Measurements from ENCODE around the gene PGM2L1. TPM values are rescaled to one million over a fixed set of nuclear protein-coding genes. Genes with fewer than 3 reads are reported as not detected.
"Not testable (repeated sequence)": the region's sequence is repeated elsewhere in the genome, so short reads cannot be mapped to it uniquely, and the experiment has no call there.

Gene PGM2L1
- total RNA-seq, 1 donor from 2014 or later: 22.0 TPM

- Mint-ChIP-seq H3K4me1 (ENCODE audit: low read depth) (peaks cover 30% of the 10 kb centered on the region), H3K4me3 (ENCODE audit: unreplicated experiment) (no peak overlapping the region)
- no peak for DNase-seq (ENCODE audit: low spot score)
These were observed 24.9 kb downstream of the PGM2L1 start for GRCh38 chr11:74373382-74373781.

DNA sequence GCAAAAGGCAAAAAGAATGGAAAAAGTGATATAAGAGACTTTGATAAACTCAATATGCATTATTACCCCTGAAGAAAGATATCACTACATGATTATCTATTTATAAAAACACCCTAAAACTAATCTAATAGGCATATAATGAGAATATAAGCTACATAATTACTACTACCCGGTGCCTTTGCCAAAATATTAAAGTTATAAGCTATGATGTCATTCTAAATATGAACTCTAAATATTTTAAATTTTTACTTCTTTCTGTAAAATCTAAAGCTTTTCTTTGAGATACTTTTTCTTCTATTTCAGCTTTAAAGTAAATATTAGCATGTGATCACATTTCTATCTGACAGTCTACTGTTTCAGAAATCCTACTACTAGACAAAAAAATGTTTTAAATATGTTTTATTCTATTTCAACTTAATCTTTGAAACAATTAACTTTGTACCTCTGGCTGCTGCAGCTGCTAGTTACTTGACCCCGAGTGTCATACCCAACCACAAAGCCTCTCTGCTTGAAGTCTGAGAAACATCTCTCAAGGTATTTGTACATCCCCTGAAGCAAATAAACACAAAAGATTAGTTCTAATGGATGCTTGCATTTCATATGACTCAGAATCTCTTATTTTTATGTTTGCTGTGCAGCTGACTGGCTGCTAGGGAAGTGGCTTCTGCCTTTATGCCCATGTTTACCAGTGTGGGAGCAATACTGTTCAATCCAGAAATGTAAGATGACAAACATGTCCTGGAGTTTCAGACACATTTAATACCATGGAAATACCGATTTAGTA, 26.8 kb downstream of the PGM2L1 start:
- peaks cover 6% of the 10 kb centered on the region for H3K36me3 Mint-ChIP-seq (ENCODE audit: low read depth)
- peaks cover 30% of the 10 kb centered on the region for H3K4me1 Mint-ChIP-seq (ENCODE audit: low read depth)
- TF ChIP-seq, protein P1, sequence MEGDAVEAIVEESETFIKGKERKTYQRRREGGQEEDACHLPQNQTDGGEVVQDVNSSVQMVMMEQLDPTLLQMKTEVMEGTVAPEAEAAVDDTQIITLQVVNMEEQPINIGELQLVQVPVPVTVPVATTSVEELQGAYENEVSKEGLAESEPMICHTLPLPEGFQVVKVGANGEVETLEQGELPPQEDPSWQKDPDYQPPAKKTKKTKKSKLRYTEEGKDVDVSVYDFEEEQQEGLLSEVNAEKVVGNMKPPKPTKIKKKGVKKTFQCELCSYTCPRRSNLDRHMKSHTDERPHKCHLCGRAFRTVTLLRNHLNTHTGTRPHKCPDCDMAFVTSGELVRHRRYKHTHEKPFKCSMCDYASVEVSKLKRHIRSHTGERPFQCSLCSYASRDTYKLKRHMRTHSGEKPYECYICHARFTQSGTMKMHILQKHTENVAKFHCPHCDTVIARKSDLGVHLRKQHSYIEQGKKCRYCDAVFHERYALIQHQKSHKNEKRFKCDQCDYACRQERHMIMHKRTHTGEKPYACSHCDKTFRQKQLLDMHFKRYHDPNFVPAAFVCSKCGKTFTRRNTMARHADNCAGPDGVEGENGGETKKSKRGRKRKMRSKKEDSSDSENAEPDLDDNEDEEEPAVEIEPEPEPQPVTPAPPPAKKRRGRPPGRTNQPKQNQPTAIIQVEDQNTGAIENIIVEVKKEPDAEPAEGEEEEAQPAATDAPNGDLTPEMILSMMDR (IDR thresholded peaks at IDR 0.05): no peak
- H3K27me3 Mint-ChIP-seq (ENCODE audit: low read depth): no peaks in the 10 kb centered on the region
- H3K27ac Mint-ChIP-seq (ENCODE audit: unreplicated experiment): peak overlapping the region; percentile 82
- H3K4me3 Mint-ChIP-seq (ENCODE audit: unreplicated experiment): no peak overlapping the region
- H3K9me3 Mint-ChIP-seq (ENCODE audit: low read depth): no peaks in the 10 kb centered on the region
- no peak for DNase-seq (ENCODE audit: low spot score)

More at GRCh38 chr11:74373382-74373781, 24.9 kb downstream of the PGM2L1 start:
- Mint-ChIP-seq H3K27ac (ENCODE audit: unreplicated experiment) (no peak overlapping the region), H3K27me3 (ENCODE audit: low read depth) (no peaks in the 10 kb centered on the region), H3K9me3 (ENCODE audit: low read depth) (no peaks in the 10 kb centered on the region), H3K36me3 (ENCODE audit: low read depth) (peaks cover 8% of the 10 kb centered on the region)
- TF ChIP-seq, protein P1 (IDR thresholded peaks at IDR 0.05): no peak

GRCh38 chr11:74370123-74370522, 28.1 kb downstream of the PGM2L1 start:
- Mint-ChIP-seq H3K4me1 (ENCODE audit: low read depth) (peaks cover 30% of the 10 kb centered on the region), H3K4me3 (ENCODE audit: unreplicated experiment) (no peak overlapping the region), H3K27ac (ENCODE audit: unreplicated experiment) (no peak overlapping the region), H3K27me3 (ENCODE audit: low read depth) (no peaks in the 10 kb centered on the region), H3K9me3 (ENCODE audit: low read depth) (no peaks in the 10 kb centered on the region), H3K36me3 (ENCODE audit: low read depth) (peaks cover 8% of the 10 kb centered on the region)
- TF ChIP-seq, protein P1 (IDR thresholded peaks at IDR 0.05): no peak
- DNase-seq (ENCODE audit: low spot score): no peak

DNA sequence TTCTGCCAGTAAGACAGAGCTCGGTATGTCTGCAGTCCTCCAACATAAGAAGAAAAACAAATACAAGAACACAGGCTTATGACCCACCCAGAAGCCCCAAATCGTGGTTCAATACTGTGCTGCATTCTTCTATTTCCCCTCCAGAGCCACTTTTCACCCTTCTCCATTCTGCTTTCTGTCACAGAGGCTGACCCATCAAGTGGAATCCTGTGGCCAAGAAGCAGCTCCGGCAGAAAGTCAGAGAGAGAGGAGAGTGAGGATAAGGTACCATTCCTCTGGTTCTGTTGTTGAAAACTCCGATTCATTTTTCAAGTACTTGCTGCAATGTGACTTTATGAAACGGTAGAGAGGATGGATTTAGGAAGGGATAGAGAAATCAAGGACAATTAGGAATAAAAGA, 30.4 kb downstream of the PGM2L1 start:
- no peak for DNase-seq (ENCODE audit: low spot score)
- no peak overlapping the region for H3K27ac Mint-ChIP-seq (ENCODE audit: unreplicated experiment)
- TF ChIP-seq, protein P1 (IDR thresholded peaks at IDR 0.05): no peak
- H3K9me3 Mint-ChIP-seq (ENCODE audit: low read depth): no peaks in the 10 kb centered on the region
- peaks cover 21% of the 10 kb centered on the region for H3K4me1 Mint-ChIP-seq (ENCODE audit: low read depth)
- H3K4me3 Mint-ChIP-seq (ENCODE audit: unreplicated experiment): no peak overlapping the region
- H3K36me3 Mint-ChIP-seq (ENCODE audit: low read depth): peaks cover 10% of the 10 kb centered on the region
- no peaks in the 10 kb centered on the region for H3K27me3 Mint-ChIP-seq (ENCODE audit: low read depth)

DNA sequence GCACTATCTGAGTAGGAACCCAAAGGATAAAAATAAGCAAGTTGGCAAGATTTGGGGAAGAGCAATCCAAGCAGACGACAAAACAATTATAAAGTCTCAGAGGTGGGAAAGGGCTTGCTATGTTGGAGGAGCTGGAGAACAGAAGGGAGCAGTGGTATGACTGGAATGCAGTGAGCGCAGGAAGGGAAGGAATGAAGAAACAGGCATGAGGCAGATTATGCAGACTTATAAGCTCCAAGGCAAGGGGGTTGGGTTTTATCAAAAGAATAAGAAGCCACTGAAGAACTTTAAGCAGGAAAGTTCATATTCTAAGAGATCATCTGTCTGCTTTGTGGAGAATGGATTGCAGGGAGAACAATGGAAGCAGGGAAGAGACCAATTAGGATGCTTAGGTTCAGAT, 31.7 kb downstream of the PGM2L1 start:
- Mint-ChIP-seq H3K4me1 (ENCODE audit: low read depth) (peaks cover 15% of the 10 kb centered on the region), H3K27me3 (ENCODE audit: low read depth) (no peaks in the 10 kb centered on the region), H3K36me3 (ENCODE audit: low read depth) (peaks cover 19% of the 10 kb centered on the region), H3K4me3 (ENCODE audit: unreplicated experiment) (no peak overlapping the region), H3K9me3 (ENCODE audit: low read depth) (peaks cover 4% of the 10 kb centered on the region), H3K27ac (ENCODE audit: unreplicated experiment) (no peak overlapping the region)
- no peak for DNase-seq (ENCODE audit: low spot score)
- TF ChIP-seq, protein P1 (IDR thresholded peaks at IDR 0.05): no peak

- H3K27me3 Mint-ChIP-seq (ENCODE audit: low read depth); H3K4me1 Mint-ChIP-seq (ENCODE audit: low read depth); H3K9me3 Mint-ChIP-seq (ENCODE audit: low read depth); DNase-seq (ENCODE audit: low spot score); H3K4me3 Mint-ChIP-seq (ENCODE audit: unreplicated experiment); H3K27ac Mint-ChIP-seq (ENCODE audit: unreplicated experiment): not testable (repeated sequence)
- H3K36me3 Mint-ChIP-seq (ENCODE audit: low read depth): peaks cover 22% of the 10 kb centered on the region
These were observed 32.4 kb downstream of the PGM2L1 start for GRCh38 chr11:74365805-74366204.

All from chondrocyte (in vitro differentiated cells).